GM12864 (cell line): ENCODE data around the gene FOXO3.

Source experiments
- DNase-seq: peaks from one replicate; pipeline ENCODE4 v3.0.0-alpha.2; 2011; ENCODE audit warnings: low read depth
- H3K4me3 ChIP-seq: 2 replicates; pipeline ENCODE4 v1.5.1; 2011; ENCODE audit warnings: mild to moderate bottlenecking, low read depth, low read length, control low read depth
- CTCF ChIP-seq: IDR thresholded peaks from 2 replicates; pipeline ENCODE4 v1.5.1; 2011; ENCODE audit warnings: low read depth, mild to moderate bottlenecking, moderate library complexity, low read length, control low read depth, inconsistent platforms; ENCODE audit errors: missing control alignments

The FOXO3 gene

DNA sequence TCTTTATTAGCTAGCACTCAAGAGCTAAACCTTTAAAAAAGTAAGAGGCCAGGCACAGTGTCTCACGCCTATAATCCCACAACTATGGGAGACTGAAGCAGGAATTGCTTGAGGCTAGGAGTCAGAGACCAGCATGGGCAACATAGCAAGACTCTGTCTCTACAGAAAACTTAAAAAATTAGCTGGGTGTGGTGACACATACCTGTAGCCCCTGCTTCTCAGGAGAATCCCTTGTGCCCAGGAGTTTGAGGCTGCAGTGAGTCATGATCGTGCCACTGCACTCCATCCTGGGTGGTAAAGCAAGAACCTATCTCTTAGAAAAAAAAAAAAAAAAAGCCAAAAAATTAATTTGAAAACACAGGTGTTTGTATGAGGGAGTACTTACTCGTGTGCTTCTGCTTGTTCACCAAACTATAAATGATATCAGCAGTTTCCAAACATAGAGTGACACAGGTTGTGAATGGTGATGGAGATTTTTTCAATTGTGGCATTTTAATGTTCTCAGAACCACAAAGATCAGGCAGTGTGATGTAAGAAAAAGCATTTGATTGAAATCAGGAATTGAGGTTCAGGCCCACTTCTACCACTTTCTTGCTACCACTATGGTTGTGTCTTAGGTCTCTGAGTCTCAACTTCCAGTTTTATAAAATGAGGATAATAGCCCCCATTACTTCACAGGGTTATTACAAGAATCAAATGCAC is 104.9 kb downstream of the FOXO3 start:
- DNase-seq = no peak
- no peak for TF ChIP-seq CTCF
- H3K4me3 ChIP-seq = no peak overlapping the region

- no peak for TF ChIP-seq CTCF
Observed at GRCh38 chr6:108666656-108667260, 106.0 kb downstream of the FOXO3 start.

GRCh38 chr6:108667993-108668392 is 107.3 kb downstream of the FOXO3 start:
- TF ChIP-seq CTCF = no peak
- no peak for DNase-seq
- H3K4me3 ChIP-seq = no peak overlapping the region

More at GRCh38 chr6:108666656-108667260, 106.0 kb downstream of the FOXO3 start:
- no peak for DNase-seq
- no peak overlapping the region for H3K4me3 ChIP-seq

- TF ChIP-seq CTCF = no peak
- no peak overlapping the region for H3K4me3 ChIP-seq
- no peak for DNase-seq
Observed at GRCh38 chr6:108669673-108670072, 109.0 kb downstream of the FOXO3 start.

- no peak overlapping the region for H3K4me3 ChIP-seq
- DNase-seq = no peak
- no peak for TF ChIP-seq CTCF
Observed at GRCh38 chr6:108671175-108671574, 110.5 kb downstream of the FOXO3 start.

GRCh38 chr6:108671790-108672189 is 111.1 kb downstream of the FOXO3 start:
- TF ChIP-seq CTCF = no peak
- no peak overlapping the region for H3K4me3 ChIP-seq

DNA sequence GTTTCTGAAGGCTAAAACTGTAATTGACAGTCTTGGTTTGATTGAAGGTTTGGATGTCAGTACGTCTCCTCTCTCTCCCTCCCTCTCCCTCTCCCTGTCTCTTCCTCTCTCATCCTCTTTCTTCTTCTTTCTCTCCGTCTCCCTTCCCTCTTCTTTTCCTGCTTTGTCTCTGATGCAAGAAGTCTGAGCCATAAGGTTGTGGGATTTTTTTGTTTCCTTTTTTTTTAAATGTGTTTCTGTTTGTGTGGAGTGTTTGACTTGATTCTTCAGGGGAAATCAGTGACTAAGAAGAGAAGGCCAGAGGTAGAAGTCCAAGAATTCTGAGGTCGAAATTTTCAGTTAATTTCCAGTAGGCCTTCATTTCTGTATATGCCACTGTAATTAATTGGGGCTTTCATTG is 111.9 kb downstream of the FOXO3 start:
- TF ChIP-seq CTCF = no peak
- DNase-seq = no peak
- no peak overlapping the region for H3K4me3 ChIP-seq

More at GRCh38 chr6:108671790-108672189, 111.1 kb downstream of the FOXO3 start:
- DNase-seq = no peak
